CD4-positive, alpha-beta memory T cell (primary cell): ENCODE data around the gene AGRP. TPM values are rescaled to one million over a fixed set of nuclear protein-coding genes. Genes with fewer than 3 reads are reported as not detected.
"Not testable (repeated sequence)": the region's sequence is repeated elsewhere in the genome, so short reads cannot be mapped to it uniquely, and the experiment has no call there.

Source experiments
- CTCF ChIA-PET: fragments of 350-600 bp; sonication (Branson Sonifier 250); formaldehyde crosslinking; loops from one replicate; lab custom pipeline; 2021; ENCODE audit warnings: inconsistent platforms; ENCODE audit not compliant: partially characterized antibody; lab: Charles Lee
- POLR2A ChIA-PET: fragments of 350-600 bp; sonication (Branson Sonifier 250); formaldehyde crosslinking; loops from one replicate; lab custom pipeline; 2021; ENCODE audit not compliant: partially characterized antibody; lab: Charles Lee
- DNase-seq, 5 donors: peaks; one replicate each; pipeline versions ENCODE4 v3.0.0 to v3.0.0-alpha.2; 2020 to 2022; ENCODE audit warnings: mixed read lengths in 1 of 5
- H3K27ac ChIP-seq: one replicate; pipeline ENCODE4 v1.7.0; 2013; ENCODE audit warnings: low read depth, low read length
- H3K27me3 ChIP-seq: 2 replicates; pipeline ENCODE4 v1.7.0; 2013; ENCODE audit warnings: mild to moderate bottlenecking, low read length, moderate library complexity; ENCODE audit not compliant: insufficient read depth
- H3K36me3 ChIP-seq: 2 replicates; pipeline ENCODE4 v1.7.0; 2013; ENCODE audit warnings: mild to moderate bottlenecking, low read length, moderate library complexity; ENCODE audit not compliant: insufficient read depth
- H3K4me1 ChIP-seq: 2 replicates; pipeline ENCODE4 v1.7.0; 2013; ENCODE audit warnings: mild to moderate bottlenecking, low read length, moderate library complexity; ENCODE audit not compliant: insufficient read depth
- H3K4me3 ChIP-seq, 2 donors: one replicate each; pipeline ENCODE4 v1.7.0; 2013; ENCODE audit warnings: low read length in 2 of 2, mild to moderate bottlenecking in 1 of 2
- H3K9me3 ChIP-seq, 2 donors: one replicate each; pipeline ENCODE4 v1.7.0; 2013; ENCODE audit warnings: low read length in 2 of 2, control low read depth in 1 of 2; ENCODE audit not compliant: control insufficient read depth in 1 of 2
- H3K27ac Mint-ChIP-seq, 7 donors: one replicate each; pipeline ENCODE4 v1.8.0; 2020 to 2021; ENCODE audit warnings: mixed read lengths in 7 of 7, mild to moderate bottlenecking in 6 of 7, inconsistent platforms in 3 of 7, moderate library complexity in 3 of 7
- H3K27me3 Mint-ChIP-seq, 2 donors: one replicate each; pipeline ENCODE4 v1.8.0; 2020 to 2021; ENCODE audit warnings: mixed read lengths in 2 of 2
- H3K36me3 Mint-ChIP-seq, 2 donors: one replicate each; pipeline ENCODE4 v1.8.0; 2020 to 2021; ENCODE audit warnings: mixed read lengths in 2 of 2, inconsistent platforms in 1 of 2, mild to moderate bottlenecking in 1 of 2
- H3K4me1 Mint-ChIP-seq, 4 donors: one replicate each; pipeline ENCODE4 v1.8.0; 2020 to 2021; ENCODE audit warnings: mixed read lengths in 4 of 4, mild to moderate bottlenecking in 1 of 4
- H3K4me3 Mint-ChIP-seq, 8 donors: one replicate each; pipeline ENCODE4 v1.8.0; 2020 to 2021; ENCODE audit warnings: mixed read lengths in 8 of 8, mild to moderate bottlenecking in 7 of 8, moderate library complexity in 6 of 8, inconsistent platforms in 3 of 8
- H3K9me3 Mint-ChIP-seq, 8 donors: one replicate each; pipeline ENCODE4 v1.8.0; 2020 to 2021; ENCODE audit warnings: mixed read lengths in 8 of 8, mild to moderate bottlenecking in 5 of 8, inconsistent platforms in 3 of 8, moderate library complexity in 1 of 8
- intact Hi-C: fragments of 100-400 bp; cut with micrococcal nuclease; formaldehyde crosslinking; loops from one replicate; pipeline ENCODE4 v1.15.1; 2023
- polyA plus RNA-seq, 2 donors: library from polyadenylated mRNA; unstranded; fragments of 300-500 nt; fragmentation: Illumina TruSeq; gene quantifications; one replicate each; pipeline ENCODE4 v1.2.3, GENCODE V29; 2021
- total RNA-seq, 2 experiments: library from RNA; stranded (reverse); gene quantifications; one replicate each; pipeline ENCODE4 v1.2.3, GENCODE V29; 2021

AGRP gene
- total and polyA plus RNA-seq, 4 experiments from 2014 or later, result not detected

- Histone ChIP-seq H3K4me3 (no peak overlapping the region), H3K27me3 (no peaks in the 10 kb centered on the region), H3K36me3 (no peaks in the 10 kb centered on the region), H3K4me1 (peaks cover 13% of the 10 kb centered on the region), H3K27ac (no peak overlapping the region), H3K9me3 (no peaks in the 10 kb centered on the region)
- Mint-ChIP-seq H3K9me3 (no peaks in the 10 kb centered on the region), H3K4me3 (no peak overlapping the region), H3K36me3 (no peaks in the 10 kb centered on the region), H3K27me3 (no peaks in the 10 kb centered on the region), H3K4me1 (peaks cover 11 to 17% (median 12%) of the 10 kb centered on the region in 4 donors), H3K27ac (no peak overlapping the region)
- intact Hi-C loops, result no loop called here
- POLR2A ChIA-PET, result interaction anchor here (1.2 kb wide), 1 partner anchor 36 kb away, joined by 3 read pairs; the partner anchor contains the start of gene ATP6V0D1
- CTCF ChIA-PET, result interaction anchor here (0.8 to 18.1 kb wide), 8 partner anchors 16 to 300 kb away, joined by 3 to 712 read pairs (median 4); partner anchors contain the start of genes AGRP, ATP6V0D1 and CARMIL2
- no peak for DNase-seq
Observed at GRCh38 chr16:67517155-67517445, 33.8 kb upstream of the AGRP start.

- peak overlapping the region in 1 of 7 donors; percentile 14 for H3K27ac Mint-ChIP-seq
- intact Hi-C loops, result no loop called here
- H3K4me1 Mint-ChIP-seq, result peaks cover 9 to 14% (median 10%) of the 10 kb centered on the region in 4 donors
Observed at GRCh38 chr16:67516296-67517154, 33.2 kb upstream of the AGRP start.

GRCh38 chr16:67514382-67514828 lies 31.1 kb upstream of the AGRP start:
- H3K27ac ChIP-seq, result no peak overlapping the region
- H3K4me1 ChIP-seq, result peaks cover 8% of the 10 kb centered on the region
- H3K36me3 ChIP-seq, result no peaks in the 10 kb centered on the region
- H3K27me3 ChIP-seq, result no peaks in the 10 kb centered on the region
- H3K4me3 ChIP-seq, result no peak overlapping the region
- no peaks in the 10 kb centered on the region for H3K36me3 Mint-ChIP-seq
- peak; percentile 74 to 82 (median 79) for DNase-seq
- H3K9me3 Mint-ChIP-seq, result no peaks in the 10 kb centered on the region
- intact Hi-C loops, result loop anchor here (1.0 kb wide), 3 partner anchors 20 to 86 kb away; partner anchors contain the start of gene ATP6V0D1
- ChIA-PET POLR2A (interaction anchor here (0.6 to 3.2 kb wide), 14 partner anchors 10 to 748 kb away, joined by 3 to 14 read pairs (median 3); partner anchors contain the start of genes ATP6V0D1 and CTCF), CTCF (interaction anchor here (0.7 to 18.1 kb wide), 23 partner anchors 8 to 407 kb away, joined by 3 to 712 read pairs (median 4); partner anchors contain the start of genes ACD, AGRP, ATP6V0D1 and CARMIL2)
- H3K27me3 Mint-ChIP-seq, result no peaks in the 10 kb centered on the region
- H3K9me3 ChIP-seq, result no peaks in the 10 kb centered on the region
- H3K4me3 Mint-ChIP-seq, result peak overlapping the region in 2 of 8 donors; percentile 50 to 57
- peaks cover 4 to 10% (median 7%) of the 10 kb centered on the region in 4 donors for H3K4me1 Mint-ChIP-seq
- H3K27ac Mint-ChIP-seq, result peak overlapping the region in 3 of 7 donors; percentile 37 to 72 (median 69)

More at GRCh38 chr16:67516296-67517154, 33.2 kb upstream of the AGRP start:
- Mint-ChIP-seq H3K36me3 (no peaks in the 10 kb centered on the region), H3K9me3 (no peaks in the 10 kb centered on the region), H3K4me3 (no peak overlapping the region), H3K27me3 (no peaks in the 10 kb centered on the region)
- Histone ChIP-seq H3K36me3 (no peaks in the 10 kb centered on the region), H3K4me1 (peaks cover 9% of the 10 kb centered on the region), H3K4me3 (no peak overlapping the region), H3K27me3 (no peaks in the 10 kb centered on the region), H3K9me3 (no peaks in the 10 kb centered on the region), H3K27ac (no peak overlapping the region)
- ChIA-PET POLR2A (interaction anchor here (1.2 to 3.2 kb wide), 2 partner anchors 35 to 36 kb away, joined by 3 to 14 read pairs; partner anchors contain the start of gene ATP6V0D1), CTCF (interaction anchor here (0.7 to 18.1 kb wide), 12 partner anchors 16 to 549 kb away, joined by 3 to 712 read pairs (median 4); partner anchors contain the start of genes AGRP, ATP6V0D1 and CARMIL2)
- no peak for DNase-seq

GRCh38 chr16:67513892-67514291 lies 30.5 kb upstream of the AGRP start:
- H3K27me3 ChIP-seq, H3K9me3 Mint-ChIP-seq, H3K9me3 ChIP-seq, H3K4me3 Mint-ChIP-seq, H3K36me3 ChIP-seq, H3K27ac ChIP-seq, H3K36me3 Mint-ChIP-seq, H3K4me3 ChIP-seq, H3K27me3 Mint-ChIP-seq, DNase-seq: not testable (repeated sequence)
- H3K4me1 ChIP-seq, result peaks cover 13% of the 10 kb centered on the region
- intact Hi-C loops, result loop anchor here (1.0 kb wide), 3 partner anchors 20 to 86 kb away; partner anchors contain the start of gene ATP6V0D1
- H3K4me1 Mint-ChIP-seq, result peaks cover 8 to 15% (median 12%) of the 10 kb centered on the region in 4 donors
- CTCF ChIA-PET, result interaction anchor here (0.7 to 18.1 kb wide), 23 partner anchors 8 to 407 kb away, joined by 3 to 712 read pairs (median 4); partner anchors contain the start of genes ACD, AGRP, ATP6V0D1 and CARMIL2
- POLR2A ChIA-PET, result interaction anchor here (0.6 to 3.2 kb wide), 11 partner anchors 9 to 748 kb away, joined by 3 to 14 read pairs (median 4); partner anchors contain the start of genes ATP6V0D1 and CTCF
- H3K27ac Mint-ChIP-seq, result peak overlapping the region in 1 of 7 donors; percentile 69

GRCh38 chr16:67509016-67509415 lies 25.7 kb upstream of the AGRP start:
- H3K36me3 ChIP-seq, result no peaks in the 10 kb centered on the region
- peaks cover 0 to 8% of the 10 kb centered on the region in 2 donors for H3K36me3 Mint-ChIP-seq
- peaks cover 50% of the 10 kb centered on the region for H3K4me1 ChIP-seq
- peaks cover 29 to 49% (median 38%) of the 10 kb centered on the region in 4 donors for H3K4me1 Mint-ChIP-seq
- no peaks in the 10 kb centered on the region for H3K27me3 Mint-ChIP-seq
- intact Hi-C loops, result no loop called here
- no peaks in the 10 kb centered on the region for H3K9me3 Mint-ChIP-seq
- no peaks in the 10 kb centered on the region for H3K27me3 ChIP-seq
- no peak overlapping the region for H3K4me3 ChIP-seq
- ChIA-PET CTCF (interaction anchor here (1.0 to 18.1 kb wide), 3 partner anchors 13 to 160 kb away, joined by 5 to 712 read pairs (median 24); partner anchors contain the start of genes AGRP and ATP6V0D1), POLR2A (interaction anchor here (0.7 kb wide), 1 partner anchor 26 kb away, joined by 3 read pairs; no protein-coding TSS in a partner anchor)
- H3K4me3 Mint-ChIP-seq, result peak overlapping the region in 2 of 8 donors; percentile 15 to 34
- H3K27ac ChIP-seq, result no peak overlapping the region
- H3K9me3 ChIP-seq, result no peaks in the 10 kb centered on the region
- no peak for DNase-seq
- H3K27ac Mint-ChIP-seq, result peak overlapping the region in 6 of 7 donors; percentile 51 to 84 (median 66)

- H3K4me3 Mint-ChIP-seq, result peak overlapping the region in 4 of 8 donors; percentile 19 to 65 (median 34)
- H3K36me3 Mint-ChIP-seq, result peaks cover 0 to 8% of the 10 kb centered on the region in 2 donors
- H3K27me3 ChIP-seq, result no peaks in the 10 kb centered on the region
- no peak overlapping the region for H3K4me3 ChIP-seq
- no peak overlapping the region for H3K27ac ChIP-seq
- H3K4me1 Mint-ChIP-seq, result peaks cover 37 to 67% (median 48%) of the 10 kb centered on the region in 4 donors
- peak overlapping the region; percentile 64 to 91 (median 82) for H3K27ac Mint-ChIP-seq
- ChIA-PET CTCF (interaction anchor here (1.2 to 3.1 kb wide), 4 partner anchors 8 to 139 kb away, joined by 4 to 14 read pairs (median 7); partner anchors contain the start of gene CARMIL2), POLR2A (interaction anchor here (0.9 kb wide), 1 partner anchor 159 kb away, joined by 3 read pairs; no protein-coding TSS in a partner anchor)
- DNase-seq, result no peak
- no peaks in the 10 kb centered on the region for H3K9me3 Mint-ChIP-seq
- H3K27me3 Mint-ChIP-seq, result no peaks in the 10 kb centered on the region
- peaks cover 56% of the 10 kb centered on the region for H3K4me1 ChIP-seq
- no peaks in the 10 kb centered on the region for H3K36me3 ChIP-seq
- intact Hi-C loops, result no loop called here
- no peaks in the 10 kb centered on the region for H3K9me3 ChIP-seq
Observed at GRCh38 chr16:67506468-67506867, 23.1 kb upstream of the AGRP start.
